Hematopoietic multipotent progenitor cell (in vitro differentiated cells): ENCODE measurements around the gene VAC14. TPM values are rescaled to one million over a fixed set of nuclear protein-coding genes. Genes with fewer than 3 reads are reported as not detected.

Source experiments
- DNase-seq, 3 donors: peaks; one replicate each; pipeline ENCODE4 v3.0.0-alpha.2; 2011 to 2015; ENCODE audit warnings: low read depth in 2 of 3, low spot score in 2 of 3
- total RNA-seq: library from RNA; depleted of rRNA; stranded (reverse); fragments of >200 nt; gene quantifications from one replicate; pipeline ENCODE4 v1.2.3, GENCODE V29; 2012

The VAC14 gene
- total RNA-seq, 1 donor, result 52.0 TPM

GRCh38 chr16:70665806-70666735 is 134.9 kb downstream of the VAC14 start:
- no peak for DNase-seq

DNA sequence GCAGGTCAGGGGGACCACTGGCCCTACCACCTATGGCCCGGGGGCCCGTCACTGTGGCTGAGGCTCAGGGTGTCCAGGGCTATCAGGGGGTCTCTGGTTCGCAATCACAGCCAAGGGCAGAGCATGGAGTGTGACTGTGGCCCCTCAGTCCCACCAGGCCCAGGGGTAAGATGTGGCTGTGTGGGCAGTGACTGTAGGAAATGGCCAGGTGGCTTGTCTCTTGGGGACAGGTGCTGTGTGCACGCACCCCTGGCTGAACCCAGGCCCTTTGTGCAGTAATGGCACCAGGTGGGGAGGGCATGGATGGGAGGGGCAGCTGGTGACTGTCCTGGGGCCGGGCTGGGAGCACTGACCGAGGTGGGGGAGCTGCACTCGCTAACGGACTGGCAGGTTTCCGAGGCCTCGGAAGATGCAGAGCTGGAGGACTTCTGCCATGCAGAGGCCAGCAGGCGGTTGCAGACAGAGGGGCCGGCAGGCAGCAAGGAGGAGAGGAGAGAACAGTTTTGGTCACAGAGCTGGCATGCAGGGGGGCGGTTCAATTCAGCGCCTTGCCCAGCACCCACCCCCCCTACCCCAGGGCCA is 135.8 kb downstream of the VAC14 start:
- no peak for DNase-seq

DNA sequence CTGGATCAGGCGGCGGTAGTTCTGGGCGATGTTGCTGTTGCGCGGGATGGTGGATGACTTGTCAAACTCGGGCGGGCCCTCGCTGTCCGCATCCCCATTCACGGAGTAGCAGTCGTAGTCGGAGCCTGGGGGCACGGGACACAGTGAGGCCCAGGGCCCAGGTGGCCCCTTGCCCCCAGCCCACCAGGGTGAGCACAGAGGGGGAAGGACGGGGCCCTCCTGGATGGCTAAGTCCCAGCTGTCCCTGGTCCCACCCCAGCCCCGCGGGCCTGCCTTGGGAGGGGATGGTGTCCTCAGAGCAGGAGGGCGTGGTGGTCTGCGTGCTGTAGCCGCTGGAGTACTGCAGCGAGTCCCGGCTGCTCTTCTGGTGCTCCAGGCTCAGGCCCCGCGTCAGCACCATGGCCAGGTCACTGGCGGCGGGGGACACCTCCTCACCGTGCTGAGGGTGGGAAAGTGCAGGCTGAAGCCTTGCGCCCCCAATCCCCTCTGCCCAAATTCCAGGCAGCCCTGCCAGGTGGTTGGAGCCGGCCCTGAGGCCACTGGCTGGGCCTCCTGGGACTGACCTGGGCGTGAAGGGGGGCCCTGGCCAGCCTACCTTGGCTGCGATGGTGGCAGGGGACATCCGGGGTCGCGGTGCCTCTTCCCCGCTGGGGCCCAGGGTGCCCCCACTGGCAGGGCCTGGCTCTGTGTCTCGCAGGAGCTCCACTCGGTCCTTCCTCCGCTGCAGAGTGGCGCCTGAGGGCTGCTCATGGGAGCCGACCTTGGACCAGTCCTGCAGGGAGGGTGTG is 136.4 kb downstream of the VAC14 start:
- DNase-seq, result no peak

DNA sequence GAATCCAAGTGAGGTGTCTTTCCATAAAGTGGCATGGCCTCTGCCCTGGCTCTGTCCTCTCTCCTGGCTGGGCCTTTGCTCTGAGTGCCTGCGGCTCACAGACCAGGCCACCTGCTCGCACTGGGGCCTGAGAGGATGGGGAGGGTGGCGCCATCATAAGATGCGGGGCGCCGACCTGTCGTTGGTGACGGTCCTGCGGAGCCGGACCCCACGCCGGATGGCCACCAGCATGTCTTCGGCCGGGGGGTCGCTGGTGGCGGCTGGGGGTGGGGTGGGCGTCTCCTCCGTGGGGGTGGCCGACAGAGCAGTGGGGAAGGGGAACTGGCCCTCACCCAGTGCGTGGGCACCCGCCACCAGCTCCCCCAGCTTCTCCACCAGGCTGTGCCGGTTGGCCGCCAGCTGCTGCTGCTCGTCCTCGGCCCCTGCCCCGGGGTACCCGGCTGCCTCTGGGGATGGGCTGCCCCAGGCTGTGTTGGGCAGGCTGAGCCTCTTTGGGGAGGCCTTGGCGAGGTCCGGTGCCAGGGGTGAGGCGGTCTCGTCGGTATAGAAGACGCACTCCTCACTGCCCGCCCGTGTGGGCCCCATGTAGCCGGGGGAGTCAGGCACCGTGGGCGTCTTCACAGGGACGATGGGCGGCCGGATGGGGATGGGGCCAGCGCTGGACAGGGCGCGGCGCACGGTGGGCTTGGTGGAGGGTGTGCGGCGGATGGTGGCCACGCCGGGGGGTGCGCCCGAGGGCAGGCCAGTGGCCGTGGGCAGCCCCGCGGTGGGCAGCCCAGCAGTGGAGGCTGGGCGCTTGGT is 137.2 kb downstream of the VAC14 start:
- DNase-seq, result no peak

DNA sequence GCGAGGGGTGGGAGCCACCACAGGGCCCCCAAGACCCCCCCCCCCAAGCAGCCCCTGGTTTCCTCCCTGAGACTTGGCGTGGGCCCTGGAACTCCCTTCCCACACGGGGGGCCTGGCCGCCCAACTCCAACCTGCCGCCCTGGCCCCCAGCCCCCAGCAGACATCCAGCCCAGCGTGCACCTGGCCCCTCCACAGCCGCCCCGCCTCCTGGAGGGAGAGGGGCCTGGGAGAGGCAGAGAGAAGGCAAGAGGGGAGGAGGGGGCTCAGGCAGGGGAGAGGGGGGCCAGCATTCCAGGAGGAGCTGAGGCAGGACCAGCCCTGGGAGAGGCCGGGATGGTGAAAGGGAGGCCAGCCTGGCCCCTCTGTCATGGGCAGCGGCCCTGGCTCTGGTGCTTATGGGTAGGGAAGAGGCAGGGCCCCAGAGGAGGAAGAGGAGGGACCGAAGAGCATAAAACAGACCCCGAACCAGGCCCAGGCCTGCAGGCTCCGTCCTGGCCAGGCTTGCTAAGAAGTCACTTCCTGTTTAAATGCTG is 137.9 kb downstream of the VAC14 start:
- DNase-seq, result no peak

GRCh38 chr16:70661918-70662641 is 138.9 kb downstream of the VAC14 start:
- DNase-seq, result no peak

DNA sequence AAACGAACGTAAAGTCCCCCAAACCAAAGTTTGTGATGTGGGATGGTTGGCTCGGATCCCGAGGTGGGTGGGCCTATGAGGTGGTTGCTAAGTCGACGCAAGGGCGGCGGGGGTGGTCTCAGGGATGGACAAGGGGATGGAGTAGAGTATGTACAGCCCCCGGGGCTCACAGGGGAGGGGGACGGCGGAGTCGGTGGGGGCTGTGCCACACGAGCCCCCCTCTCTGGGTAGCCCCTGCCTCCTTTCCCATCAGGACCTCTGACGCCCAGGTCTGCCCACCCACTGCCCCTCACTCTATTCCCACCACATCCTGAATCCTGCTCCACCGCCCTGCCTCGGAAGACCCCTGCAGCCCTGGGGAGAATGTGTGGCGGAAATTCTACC is 139.4 kb downstream of the VAC14 start:
- DNase-seq, result no peak

GRCh38 chr16:70660672-70661350 is 140.1 kb downstream of the VAC14 start:
- no peak for DNase-seq

GRCh38 chr16:70659953-70660671 is 140.8 kb downstream of the VAC14 start:
- DNase-seq, result no peak

DNA sequence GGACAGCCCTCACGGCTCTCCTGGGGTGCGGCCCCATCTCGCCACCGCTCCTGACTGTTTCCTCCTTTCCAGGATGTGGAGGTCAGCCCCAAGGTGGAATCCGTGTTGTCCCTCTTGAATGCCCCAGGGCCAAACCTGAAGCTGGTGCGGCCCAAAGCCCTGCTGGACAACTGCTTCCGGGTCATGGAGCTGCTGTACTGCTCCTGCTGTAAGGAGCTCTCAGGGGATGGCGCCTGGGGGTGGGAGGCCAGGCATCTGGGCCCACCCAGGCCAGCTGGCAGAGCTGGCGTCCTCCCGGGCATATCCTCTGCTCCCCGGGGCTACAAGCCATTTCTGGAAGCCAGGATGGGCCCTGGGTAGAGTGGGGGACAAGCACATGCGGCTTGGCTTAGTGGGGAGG is 141.4 kb downstream of the VAC14 start:
- no peak for DNase-seq

- no peak for DNase-seq
Observed at GRCh38 chr16:70658921-70659320, 142.0 kb downstream of the VAC14 start.

GRCh38 chr16:70657956-70658355 is 143.0 kb downstream of the VAC14 start:
- no peak for DNase-seq

DNA sequence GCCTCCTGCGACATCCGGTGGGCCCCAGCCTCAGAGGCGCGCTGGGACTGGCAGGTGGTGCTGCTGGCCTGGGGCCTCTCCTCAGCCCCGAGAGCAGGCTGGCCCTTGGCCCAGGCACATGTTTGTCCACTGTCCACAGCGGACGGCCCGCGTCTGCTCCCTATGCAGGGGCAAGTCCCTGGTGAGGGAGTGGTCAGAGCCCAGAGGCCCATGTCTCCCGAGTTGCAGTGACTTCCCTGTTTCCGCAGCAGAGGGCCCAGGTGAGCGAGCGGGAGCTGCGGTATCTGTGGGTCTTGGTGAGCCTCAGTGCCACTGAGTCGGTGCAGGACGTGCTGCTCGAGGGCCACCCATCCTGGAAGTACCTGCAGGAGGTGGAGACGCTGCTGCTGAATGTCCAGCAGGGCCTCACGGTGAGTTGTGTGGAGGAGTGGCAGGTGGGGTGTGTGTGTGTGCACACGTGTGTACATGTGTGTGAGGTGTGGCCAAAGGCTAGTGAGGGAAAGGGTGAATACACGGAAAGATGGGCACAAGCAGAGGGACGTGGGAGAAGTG is 144.2 kb downstream of the VAC14 start:
- no peak for DNase-seq

DNA sequence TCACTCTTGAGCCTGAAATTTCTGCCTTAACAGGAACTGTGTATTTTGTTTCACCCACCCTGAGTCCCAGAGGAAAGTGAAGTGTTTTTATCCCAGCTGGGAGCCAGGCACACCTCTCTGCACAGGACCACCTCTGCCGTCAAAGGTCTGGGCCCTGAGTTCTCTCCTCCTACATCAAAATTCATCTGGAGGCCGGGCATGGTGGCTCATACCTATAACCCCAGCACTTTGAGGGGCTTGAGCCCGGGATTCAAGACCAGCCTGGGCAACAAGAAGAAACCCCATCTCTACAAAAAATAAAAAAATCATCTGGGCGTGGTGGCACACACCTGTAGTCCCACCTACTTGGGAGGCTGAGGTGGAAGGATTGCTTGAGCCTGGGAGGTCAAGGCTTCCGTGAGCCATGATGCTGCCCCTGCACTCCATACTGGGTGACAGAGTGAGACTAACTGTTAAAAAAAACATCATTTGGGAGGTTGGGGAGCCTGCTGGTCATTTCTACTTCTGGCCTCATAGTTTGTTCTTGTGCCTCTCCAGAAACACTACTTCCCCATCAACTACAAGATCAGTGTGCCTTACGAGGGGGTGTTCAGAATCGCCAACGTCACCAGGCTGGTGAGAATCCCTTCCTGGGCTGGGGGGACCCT is 144.8 kb downstream of the VAC14 start:
- no peak for DNase-seq

- peak; percentile 61 to 92 (median 71) for DNase-seq
Observed at GRCh38 chr16:70653809-70654771, 146.9 kb downstream of the VAC14 start.

GRCh38 chr16:70653406-70653805 is 147.6 kb downstream of the VAC14 start:
- no peak for DNase-seq

DNA sequence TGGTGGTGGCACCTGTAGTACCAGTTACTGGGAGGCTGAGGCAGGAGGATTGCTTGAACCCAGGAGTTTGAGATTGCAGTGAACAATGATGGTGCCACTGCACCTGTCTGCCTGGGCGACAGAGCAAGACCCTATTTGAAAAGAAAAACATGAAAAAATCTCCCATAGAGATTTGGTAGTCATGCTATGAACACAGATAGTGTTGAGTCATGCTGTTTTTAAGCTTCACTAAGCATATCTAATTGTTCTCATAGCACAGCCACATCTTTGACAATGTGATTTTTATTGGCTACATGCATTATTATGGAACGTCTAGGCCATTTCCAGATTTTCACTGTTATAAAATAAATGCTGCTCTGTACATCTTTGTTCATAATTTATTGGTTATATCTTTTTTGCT is 148.6 kb downstream of the VAC14 start:
- no peak for DNase-seq
